OCI-LY1 (cell line): Measurements from ENCODE around the gene SELENOO.

Experiments
- EZH2 ChIP-seq: fragments of 200-600 bp; sonication (generic), shearing (Covaris generic); IDR thresholded peaks from 2 replicates; pipeline ENCODE4 v1.8.0; 2017; ENCODE audit warnings: borderline replicate concordance, mixed run types, mild to moderate bottlenecking, antibody characterized with exemption, low read length, moderate library complexity, mixed read lengths
- TF ChIP-seq, protein P1 (sequence below): fragments of 200-600 bp; sonication (generic), shearing (Covaris generic); IDR thresholded peaks from 2 replicates; pipeline ENCODE4 v1.5.1; 2017; ENCODE audit warnings: mild to moderate bottlenecking, antibody characterized with exemption, low read length, moderate library complexity, mixed read lengths

DNA sequence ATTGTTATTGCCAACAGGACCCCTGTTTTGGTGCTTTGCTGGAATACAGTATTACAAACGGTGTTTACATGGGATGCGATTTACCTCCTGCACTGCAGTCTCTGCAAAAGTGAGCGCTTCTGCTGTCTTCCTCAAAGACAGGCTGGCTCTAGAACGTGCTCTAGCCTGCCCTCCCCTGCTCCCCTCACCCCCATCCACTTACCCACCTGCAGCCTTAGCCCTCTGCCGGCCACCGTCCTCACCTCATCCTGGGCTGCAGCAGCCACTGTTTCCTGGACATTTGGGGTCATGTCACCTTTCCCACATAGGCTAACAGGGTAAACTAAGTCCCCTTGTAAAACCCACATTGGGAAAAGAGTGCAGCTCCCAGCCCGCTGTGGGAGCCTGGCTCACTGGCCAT is 39.9 kb upstream of the SELENOO start:
- TF ChIP-seq, protein P1, sequence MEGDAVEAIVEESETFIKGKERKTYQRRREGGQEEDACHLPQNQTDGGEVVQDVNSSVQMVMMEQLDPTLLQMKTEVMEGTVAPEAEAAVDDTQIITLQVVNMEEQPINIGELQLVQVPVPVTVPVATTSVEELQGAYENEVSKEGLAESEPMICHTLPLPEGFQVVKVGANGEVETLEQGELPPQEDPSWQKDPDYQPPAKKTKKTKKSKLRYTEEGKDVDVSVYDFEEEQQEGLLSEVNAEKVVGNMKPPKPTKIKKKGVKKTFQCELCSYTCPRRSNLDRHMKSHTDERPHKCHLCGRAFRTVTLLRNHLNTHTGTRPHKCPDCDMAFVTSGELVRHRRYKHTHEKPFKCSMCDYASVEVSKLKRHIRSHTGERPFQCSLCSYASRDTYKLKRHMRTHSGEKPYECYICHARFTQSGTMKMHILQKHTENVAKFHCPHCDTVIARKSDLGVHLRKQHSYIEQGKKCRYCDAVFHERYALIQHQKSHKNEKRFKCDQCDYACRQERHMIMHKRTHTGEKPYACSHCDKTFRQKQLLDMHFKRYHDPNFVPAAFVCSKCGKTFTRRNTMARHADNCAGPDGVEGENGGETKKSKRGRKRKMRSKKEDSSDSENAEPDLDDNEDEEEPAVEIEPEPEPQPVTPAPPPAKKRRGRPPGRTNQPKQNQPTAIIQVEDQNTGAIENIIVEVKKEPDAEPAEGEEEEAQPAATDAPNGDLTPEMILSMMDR, result no peak
- no peak for TF ChIP-seq EZH2
